T follicular helper cell (primary cell): Measurements from ENCODE around the gene C7.
"Not testable (repeated sequence)": the region's sequence is repeated elsewhere in the genome, so short reads cannot be mapped to it uniquely, and the experiment has no call there.

Experiments
- DNase-seq: peaks from one replicate; pipeline ENCODE4 v3.0.0-alpha.2; 2020; ENCODE audit warnings: low read depth
- total RNA-seq, 2 experiments: gene quantifications; one replicate each; lab custom pipeline; 2026; lab: John Stamatoyannopoulos, UW

The C7 gene
- 0 to 0.06 reads per million in 2 experiments for total RNA-seq

DNA sequence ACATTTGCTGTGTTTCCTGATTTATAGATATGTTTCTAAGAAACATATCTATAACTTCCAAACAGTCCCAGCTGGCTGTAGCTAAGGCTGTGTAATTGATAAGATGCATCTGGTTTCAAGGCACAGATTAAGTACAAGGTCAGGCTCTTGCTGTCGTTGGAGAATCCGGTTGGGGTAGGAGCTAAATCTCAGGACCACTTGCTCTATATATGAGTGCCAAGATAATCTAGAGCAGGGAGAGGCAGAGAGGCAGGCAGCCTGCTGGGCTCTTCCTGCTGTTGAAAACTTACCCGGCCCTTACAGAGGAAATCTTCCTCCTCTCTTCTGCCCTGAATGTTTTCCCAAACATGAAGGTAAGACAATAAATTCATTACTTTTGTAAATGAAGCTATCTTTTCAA, at the start of gene C7:
TSS of gene C7 (plus strand) at position 234 of the 400 bp plus-strand sequence. CDS start at position 348, 114 bp downstream.
- DNase-seq, result no peak

DNA sequence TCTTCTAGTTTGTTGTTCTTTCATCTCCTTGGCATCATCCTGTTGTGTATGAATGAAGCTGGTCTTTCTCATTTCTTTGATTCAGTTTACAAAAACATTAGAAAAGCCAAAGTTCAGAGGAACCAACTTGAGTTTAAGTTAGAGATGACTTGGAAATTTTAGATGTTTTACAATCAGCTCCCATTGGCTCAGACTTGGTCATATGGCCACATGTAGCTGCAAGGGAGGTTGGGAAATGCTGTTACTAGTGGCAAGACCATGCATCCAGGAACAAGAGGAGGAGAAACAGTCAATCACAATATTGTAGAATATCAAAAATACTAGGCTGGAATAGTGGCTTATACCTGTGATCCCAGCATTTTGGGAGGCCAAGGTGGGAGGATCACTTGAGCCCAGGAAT, 48.6 kb upstream of the C7 start:
- no peak for DNase-seq

DNA sequence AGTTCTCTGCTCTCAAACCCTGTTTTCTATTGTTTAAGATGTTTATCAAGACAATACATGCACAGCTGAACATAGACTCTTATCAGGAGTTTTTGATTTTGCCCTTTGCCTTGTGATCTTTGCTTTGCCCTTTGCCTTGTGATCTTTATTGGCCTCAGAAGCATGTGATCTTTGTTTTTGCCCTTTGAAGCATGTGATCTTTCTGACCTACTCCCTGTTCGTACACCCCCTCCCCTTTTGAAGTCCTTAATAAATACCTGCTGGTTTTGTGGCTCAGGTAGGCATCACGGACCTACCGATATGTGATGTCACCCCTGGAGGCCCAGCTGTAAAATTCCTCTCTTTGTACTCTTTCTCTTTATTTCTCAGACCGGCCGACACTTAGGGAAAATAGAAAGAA, 44.3 kb upstream of the C7 start:
- DNase-seq, result not testable (repeated sequence)

DNA sequence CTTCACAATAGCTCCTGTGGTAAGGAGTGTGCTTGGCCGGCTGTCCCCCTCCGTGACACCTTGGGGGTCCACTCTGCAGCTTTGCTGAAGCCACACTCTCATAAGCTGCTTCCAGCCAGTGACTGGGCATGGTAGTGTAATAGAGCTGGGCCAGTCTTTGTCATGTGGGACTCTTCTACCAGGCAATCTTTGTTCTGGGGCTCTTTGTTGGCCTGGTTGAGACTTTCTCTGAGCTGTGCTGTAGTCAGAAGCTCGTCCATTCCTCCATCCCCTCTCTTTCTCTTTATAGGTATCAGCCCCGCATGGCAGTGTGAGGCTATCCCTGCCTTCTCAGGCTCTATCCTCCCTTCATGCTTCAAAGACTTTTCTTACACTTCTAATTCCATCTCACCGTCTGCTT, 42.5 kb upstream of the C7 start:
- DNase-seq, result no peak

DNA sequence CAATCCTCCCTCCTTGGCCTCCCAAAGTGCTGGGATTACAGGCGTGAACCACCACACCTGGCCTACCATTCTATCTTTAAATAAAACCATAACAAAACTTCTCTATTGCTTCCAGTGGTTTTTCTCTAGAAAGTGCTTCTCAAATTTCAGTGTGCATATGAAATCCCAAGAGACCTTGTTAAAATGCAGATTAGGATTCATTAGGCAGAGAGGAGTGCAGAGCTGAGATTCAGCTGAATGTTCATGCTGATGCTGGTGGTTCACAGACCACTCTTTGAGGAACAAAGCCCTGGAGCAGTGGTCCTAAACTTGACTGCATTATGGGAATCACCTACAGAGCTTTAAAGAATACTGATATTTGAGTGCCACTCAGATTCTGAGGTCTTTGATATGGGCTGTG, 39.9 kb upstream of the C7 start:
- DNase-seq, result no peak

DNA sequence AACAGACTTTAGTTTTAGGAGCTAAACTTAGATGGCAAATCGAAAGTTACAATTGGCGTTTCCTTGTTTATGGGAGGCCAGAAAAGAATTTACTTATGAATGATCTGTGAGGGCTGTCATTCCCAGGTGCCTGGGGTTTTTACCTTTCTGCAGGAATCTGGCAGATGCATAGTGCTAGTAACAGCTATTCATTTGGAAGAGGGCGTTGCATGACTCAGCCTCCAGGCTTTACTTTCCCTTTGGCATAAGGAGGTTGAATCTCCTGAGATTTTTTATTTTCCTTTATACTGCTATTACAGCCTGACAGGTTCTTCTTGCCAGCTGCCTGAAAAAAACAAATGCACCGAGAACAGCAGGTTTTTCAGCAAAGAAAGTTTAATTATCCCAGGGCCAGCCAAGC, 38.1 kb upstream of the C7 start:
- DNase-seq, result no peak

DNA sequence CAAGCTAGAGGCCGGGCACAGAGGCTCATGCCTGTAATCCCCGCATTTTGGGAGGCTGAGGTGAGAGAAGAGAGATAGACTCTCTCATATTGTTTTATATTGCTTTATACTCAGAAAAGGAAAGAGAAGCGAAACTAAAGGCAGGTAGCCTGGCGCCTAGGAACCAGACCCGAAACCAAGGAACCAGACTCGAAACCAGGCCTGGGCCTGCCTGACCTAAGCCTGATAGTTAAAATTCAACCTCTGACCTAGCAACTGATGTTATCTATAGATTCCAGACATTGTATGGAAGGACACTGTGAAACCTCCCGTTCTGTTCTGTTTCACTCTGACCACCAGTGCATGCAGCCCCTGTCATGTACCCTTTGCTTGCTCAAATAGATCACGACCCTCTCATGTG, 37.0 kb upstream of the C7 start:
- DNase-seq, result not testable (repeated sequence)

DNA sequence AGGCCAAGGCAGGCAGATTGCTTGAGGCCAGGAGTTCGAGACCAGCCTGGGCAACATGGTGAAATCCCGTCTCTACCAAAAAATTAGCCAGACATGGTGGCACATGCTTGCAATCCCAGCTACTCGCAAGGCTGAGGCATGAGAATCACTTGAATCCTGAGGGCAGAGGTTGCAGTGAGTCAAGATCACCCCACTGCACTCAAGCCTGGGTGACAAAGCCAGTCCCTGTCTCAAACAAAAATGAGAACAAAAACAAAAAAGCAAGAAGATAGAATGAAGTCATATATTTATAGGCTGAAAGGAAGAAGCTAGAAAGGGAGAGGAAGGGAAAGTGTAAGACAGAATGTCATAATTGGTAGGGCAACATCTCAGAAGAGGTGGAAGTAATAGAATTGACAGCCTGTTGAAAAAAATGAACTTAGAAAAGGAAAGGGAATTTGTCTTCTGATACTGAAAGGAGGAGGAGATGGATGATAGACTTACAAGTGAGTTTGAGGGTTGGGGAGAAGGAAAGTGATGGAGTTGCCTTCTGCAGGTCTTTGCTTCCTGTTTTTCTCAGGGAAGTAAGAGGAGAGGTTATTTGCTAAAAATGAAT, 35.9 kb upstream of the C7 start:
- DNase-seq, result no peak

DNA sequence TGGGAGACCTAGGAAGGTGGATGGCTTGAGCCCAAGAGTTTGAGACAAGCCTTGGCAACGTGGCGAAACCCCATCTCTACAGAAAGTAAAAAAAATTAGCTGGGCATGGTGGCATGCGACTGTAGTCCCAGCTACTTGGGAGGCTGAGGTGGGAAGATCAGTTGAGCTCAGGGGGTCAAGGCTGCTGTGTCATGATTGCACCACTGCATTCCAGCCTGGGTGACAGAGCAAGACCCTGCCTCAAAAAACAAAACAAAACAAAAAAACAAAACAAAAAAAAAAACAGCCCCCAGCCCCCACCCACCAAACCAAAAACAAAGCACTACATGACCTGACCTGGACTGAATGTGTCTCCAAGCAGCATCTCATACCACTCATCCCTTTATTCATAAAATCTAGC, 33.3 kb upstream of the C7 start:
- no peak for DNase-seq

DNA sequence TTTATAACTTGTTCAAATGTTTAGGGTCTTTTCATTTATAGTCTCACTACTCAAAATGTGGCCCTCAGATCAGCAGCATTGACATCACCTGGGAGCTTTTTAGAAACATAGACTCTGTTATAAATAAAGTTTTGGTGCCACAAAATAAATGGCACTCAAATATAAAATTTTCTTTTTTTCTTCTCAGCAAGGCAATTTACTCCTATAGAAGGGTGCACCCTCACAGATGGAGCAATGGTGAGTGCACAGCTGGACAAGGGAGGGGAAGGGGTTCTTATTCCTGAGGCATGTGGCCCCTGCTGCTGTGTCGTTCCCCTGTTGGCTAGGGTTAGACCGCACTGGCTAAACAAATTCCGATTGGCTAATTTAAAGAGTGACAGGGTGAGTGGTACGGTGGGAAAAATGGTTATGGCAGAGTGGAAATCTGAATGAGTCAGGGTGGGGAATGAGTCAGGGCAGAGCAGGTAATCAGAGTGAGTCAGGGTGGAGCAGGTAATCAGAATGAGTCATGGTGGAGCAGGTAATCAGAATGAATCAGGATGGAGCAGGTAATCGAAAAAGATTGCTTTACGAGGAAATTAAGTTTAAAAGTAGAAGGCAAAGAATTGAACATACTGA, 31.8 kb upstream of the C7 start:
- DNase-seq, result no peak

DNA sequence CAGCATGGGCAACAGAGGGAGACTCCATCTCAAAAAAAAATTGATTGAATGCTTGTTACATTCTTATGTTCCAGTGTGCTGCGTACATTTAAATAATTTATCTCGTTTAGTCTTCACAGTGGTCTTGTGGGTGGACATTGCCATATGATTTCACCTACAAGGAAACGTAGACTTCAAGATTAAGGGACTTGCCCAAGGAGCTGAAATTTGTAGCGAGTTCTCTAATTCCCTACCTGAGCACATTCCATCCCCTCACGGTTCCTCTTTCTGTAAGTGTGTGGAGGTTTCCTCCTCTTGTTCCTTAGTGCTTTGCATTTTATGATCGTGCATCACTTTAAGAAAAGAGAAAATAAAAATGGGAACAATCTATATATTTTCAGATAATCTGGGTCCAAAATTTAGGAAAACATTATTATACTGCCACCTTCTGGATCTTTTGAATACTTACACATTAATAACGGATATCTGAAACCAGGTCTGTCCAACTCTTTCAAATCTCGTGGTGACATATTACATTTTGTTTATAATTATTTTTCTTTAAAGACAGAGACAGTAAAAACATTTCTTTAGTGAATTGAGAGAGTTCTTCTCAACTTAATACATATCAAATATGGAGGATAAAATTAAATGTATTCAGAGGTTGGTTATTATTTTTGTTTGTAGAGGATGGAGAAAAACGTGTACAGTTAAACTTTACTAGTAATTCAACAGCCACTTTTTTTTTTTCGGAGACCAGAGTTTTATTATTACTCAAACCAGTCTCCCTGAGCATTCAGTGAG, 29.9 kb upstream of the C7 start:
- DNase-seq, result no peak

DNA sequence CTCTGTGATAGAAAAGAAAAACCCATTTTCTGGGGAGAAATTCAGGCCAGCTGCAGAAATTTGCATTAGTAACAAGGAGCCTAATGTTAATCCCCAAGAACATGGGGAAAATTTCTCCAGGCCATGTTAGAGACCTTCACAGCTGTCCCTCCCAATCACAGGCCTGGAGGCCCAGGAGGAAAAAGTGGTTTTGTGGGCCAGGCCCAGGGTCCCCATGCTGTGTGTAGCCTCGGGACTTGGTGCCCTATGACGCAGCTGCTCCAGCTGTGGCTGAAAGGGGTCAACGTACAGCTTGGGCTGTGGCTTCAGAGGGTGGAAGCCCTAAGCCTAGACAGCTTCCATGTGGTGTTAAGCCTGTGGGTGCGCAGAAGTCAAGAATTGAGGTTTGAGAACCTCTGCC, 27.0 kb upstream of the C7 start:
- no peak for DNase-seq

DNA sequence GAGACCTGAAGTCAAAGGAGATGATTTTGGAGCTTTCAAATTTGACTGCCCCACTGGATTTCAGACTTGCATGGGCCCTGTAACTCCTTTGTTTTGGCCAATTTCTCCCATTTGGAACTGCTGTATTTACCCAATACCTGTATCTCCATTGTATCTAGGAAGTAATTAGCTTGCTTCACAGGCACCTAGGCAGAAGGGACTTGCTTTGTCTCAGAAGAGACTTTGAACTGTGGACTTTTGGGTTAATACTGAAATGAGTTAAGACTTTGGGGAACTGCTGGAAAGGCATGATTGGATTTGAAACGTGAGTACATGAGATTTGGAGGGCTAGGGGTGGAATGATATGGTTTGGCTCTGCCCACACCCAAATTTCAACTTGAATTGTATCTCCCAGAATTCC, 26.2 kb upstream of the C7 start:
- DNase-seq, result not testable (repeated sequence)

DNA sequence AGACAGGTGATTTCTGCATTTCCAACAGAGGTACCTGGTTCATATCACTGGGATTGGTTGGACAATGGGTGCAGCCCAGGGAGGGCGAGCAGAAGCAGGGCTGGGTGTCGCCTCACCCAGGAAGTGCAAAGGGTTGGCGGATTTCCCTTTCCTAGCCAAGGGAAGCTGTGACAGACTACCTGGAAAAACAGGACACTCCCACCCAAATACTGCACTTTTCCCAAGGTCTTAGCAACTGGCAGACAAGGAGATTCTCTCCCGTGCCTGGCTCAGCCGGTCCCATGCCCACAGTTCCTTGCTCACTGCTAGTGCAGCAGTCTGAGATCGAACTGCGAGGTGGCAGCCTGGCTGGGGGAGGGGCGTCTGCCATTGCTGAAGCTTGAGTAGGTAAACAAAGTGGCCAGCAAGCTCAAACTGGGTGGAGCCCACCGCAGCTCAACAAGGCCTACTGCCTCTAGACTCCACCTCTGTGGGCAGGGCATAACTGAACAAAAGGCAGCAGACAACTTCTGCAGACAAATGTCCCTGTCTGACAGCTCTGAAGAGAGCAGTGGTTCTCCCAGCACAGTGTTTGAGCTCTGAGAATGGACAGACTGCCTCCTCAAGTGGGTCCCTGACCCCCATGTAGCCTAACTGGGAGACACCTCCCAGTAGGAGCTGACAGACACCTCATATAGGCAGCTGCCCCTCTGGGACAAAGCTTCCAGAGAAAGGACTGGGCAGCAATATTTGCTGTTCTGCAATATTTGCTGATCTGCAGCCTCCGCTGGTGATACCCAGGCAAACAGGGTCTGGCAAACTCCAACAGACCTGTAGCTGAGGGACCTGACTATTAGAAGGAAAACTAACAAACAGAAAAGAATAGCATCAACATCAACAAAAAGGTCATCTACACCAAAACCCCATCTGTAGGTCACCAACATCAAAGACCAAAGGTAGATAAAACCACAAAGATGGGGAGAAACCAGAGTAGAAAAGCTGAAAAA, 13.6 kb upstream of the C7 start:
- DNase-seq, result not testable (repeated sequence)

DNA sequence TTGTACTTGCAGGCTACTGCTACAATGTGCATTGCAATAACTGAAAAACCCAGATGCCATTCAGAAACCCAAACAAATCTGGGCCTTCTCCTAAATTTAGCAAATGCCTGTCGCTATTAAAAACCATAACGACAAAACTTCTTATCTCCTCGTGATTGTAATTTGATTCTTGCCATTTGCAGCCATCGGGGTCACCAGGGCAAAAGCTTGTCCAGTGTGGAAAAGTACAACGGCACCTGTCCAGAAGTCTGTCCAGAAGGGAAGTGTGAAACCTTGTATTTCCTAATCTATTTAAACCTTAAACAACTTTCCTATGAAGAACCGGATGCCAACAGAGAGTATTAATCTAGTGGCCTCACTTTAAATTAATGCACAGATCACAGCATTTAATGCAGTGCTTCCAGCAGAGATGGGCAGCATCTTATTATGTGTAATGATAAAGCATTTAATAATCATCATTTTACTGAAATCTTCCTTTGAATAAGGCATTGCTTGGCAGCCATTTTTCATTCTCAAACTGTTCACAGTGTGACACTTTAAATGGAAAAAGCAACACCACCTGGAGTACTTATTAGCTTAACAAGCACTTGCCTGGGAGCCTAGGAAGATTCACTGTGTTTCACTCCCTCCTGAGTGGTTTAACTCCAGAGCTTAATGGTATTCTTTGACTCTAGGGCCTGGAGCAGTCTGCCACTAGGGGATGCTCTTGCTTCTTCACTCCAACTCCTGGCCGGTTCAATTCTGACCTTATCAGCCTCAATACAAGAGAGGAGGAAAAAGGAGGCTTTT, 4.9 kb upstream of the C7 start:
- no peak for DNase-seq

DNA sequence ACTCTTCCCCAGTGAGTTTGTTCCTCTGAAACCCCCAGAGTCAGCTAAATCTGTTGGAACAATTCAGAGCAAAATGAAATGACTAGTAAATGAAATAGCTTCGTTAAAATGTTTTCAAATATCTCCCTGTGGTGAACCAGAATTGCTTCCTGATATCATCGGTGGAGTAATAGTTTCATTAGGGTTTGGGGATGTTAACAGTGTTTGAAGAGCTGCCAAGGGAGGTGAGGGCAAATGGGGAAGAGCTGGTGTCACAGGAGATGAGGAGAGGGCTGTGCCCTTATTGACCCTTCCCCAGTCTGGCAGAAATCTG, 4.3 kb upstream of the C7 start:
- DNase-seq, result no peak

DNA sequence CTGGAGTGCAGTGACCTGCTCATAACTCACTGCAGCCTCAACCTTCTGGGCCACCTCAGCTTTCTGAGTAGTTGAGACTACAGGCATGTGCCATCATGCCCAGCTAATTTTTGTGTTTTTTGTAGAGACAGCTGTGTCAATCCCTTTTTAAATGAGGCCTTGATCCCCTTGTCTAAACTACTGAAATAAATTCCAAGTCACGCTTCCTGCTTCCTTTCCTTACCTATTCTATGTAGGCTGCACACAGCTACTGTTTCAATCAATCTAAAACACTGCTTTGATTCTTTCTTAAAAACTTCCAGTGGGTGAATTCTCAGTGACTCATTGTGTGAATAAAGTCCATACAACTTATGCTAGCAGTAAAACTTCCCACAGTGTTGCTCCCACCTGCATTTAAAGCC, 2.9 kb upstream of the C7 start:
- DNase-seq, result no peak

DNA sequence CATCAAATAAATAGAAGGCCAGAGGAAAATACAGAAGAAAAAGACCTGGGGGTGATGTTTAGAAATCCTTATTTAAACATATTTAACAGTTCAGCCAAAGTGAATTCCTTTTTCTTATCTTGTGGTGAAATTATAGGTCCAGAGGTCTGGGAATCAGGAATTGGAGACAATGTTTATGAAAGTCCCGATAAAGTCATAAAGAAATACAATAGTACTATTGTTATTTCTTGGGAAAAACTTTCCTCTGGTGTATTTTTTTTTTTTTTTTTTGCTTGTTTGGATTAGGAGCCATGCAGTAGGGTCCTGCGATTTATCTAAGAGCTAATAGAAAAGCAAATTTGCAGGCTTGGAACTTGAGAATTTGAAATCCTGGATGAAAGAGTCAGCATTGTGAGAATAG, 426 bp downstream of the C7 start:
- no peak for DNase-seq

DNA sequence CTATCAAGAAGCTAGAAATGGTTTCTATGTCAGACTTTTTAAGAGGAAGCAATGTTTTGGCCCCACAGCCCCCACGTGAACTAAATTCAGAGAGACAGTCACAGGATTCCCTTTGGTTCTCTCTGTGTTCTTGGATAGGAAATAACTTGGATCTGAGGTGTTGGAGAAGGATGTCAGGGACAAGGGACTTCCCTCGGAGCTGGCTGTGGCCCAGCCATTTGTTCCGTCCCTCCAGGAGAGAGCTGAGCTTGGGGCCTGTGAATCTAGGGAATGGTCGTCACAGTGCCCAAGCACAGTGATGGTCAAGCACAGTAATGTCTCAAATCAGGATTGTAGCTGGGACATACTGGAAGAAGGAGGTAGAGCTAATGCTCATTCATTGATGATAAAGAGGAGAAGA, 2.0 kb downstream of the C7 start:
- DNase-seq, result no peak

DNA sequence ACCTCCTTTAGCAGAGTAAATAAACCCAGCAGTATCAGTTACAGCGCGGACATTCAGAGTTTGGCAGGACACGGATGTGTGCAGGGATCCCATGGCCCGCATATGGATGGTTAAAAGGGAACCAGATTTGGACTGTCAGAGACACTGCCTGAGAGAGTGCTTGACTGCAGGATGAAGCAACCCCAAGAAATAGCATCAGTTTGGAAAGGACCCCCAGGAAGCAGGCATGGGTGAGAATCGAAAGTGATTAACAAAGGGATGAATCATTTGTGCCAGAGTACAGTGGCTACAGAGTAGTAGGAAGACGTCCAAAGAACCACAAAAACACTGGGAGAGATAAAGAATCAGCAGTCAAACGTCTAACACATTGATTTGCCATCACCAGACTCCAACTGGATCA, 5.5 kb downstream of the C7 start:
- DNase-seq, result no peak

DNA sequence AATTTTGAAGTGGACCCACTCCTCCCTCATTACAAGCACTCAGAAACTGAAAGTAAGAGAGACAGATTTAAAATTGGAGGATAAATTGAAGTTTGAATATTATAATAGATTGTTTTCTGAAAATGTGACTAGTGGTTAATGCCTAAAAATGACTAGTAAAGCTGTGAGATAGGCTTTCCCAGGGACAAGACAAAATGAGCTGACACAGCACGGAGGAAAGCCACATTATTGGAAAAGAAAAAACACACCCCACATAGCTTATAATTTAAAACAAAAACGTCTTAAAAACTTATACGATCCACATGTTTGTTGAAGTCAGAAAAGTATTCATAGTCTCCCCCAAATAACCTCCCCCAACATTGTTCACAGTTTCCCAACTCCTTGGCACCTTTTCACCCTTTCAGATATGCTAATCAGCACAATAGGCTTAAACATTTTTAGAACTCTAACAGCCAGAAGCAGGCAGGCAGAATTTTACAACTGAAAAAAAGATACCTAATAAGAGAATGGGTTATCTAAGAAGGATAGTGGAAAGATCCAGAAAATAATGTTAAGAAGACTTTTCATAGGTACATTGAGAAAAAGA, 6.1 kb downstream of the C7 start:
- no peak for DNase-seq
